GM19397 (cell line): ENCODE measurements around the gene SPATS2L.

Source experiments
- ATAC-seq: cut with Tn5 transposase; IDR thresholded peaks from one replicate; pipeline ENCODE4 v1.9.1; 2021; ENCODE audit warnings: mild to moderate bottlenecking, moderate library complexity; ENCODE audit not compliant: unreplicated experiment

Gene SPATS2L

GRCh38 chr2:200373973-200374416, 67.5 kb downstream of the SPATS2L start:
- ATAC-seq = peak; percentile 78

- peak; percentile 26 for ATAC-seq
These were observed 70.2 kb downstream of the SPATS2L start for GRCh38 chr2:200376513-200377354.

GRCh38 chr2:200377355-200378336, 71.2 kb downstream of the SPATS2L start:
- no peak for ATAC-seq

GRCh38 chr2:200378652-200379290, 72.3 kb downstream of the SPATS2L start:
- ATAC-seq = no peak

GRCh38 chr2:200379481-200380090, 73.1 kb downstream of the SPATS2L start:
- ATAC-seq = no peak

- no peak for ATAC-seq
These were observed 73.6 kb downstream of the SPATS2L start for GRCh38 chr2:200380091-200380561.

- no peak for ATAC-seq
These were observed 74.5 kb downstream of the SPATS2L start for GRCh38 chr2:200380833-200381542.

- no peak for ATAC-seq
These were observed 76.4 kb downstream of the SPATS2L start for GRCh38 chr2:200382874-200383273.

- no peak for ATAC-seq
These were observed 77.1 kb downstream of the SPATS2L start for GRCh38 chr2:200383380-200384110.

GRCh38 chr2:200385063-200385635, 78.7 kb downstream of the SPATS2L start:
- ATAC-seq = no peak

GRCh38 chr2:200393191-200393590, 86.7 kb downstream of the SPATS2L start:
- ATAC-seq = no peak

- ATAC-seq = no peak
These were observed 87.6 kb downstream of the SPATS2L start for GRCh38 chr2:200394045-200394444.

GRCh38 chr2:200396781-200397242, 90.3 kb downstream of the SPATS2L start:
- ATAC-seq = no peak

- ATAC-seq = no peak
These were observed 91.3 kb downstream of the SPATS2L start for GRCh38 chr2:200397785-200398184.

- no peak for ATAC-seq
These were observed 92.6 kb downstream of the SPATS2L start for GRCh38 chr2:200399046-200399445.

GRCh38 chr2:200399636-200400035, 93.1 kb downstream of the SPATS2L start:
- no peak for ATAC-seq

GRCh38 chr2:200403814-200404213, 97.3 kb downstream of the SPATS2L start:
- no peak for ATAC-seq

- ATAC-seq = no peak
These were observed 98.1 kb downstream of the SPATS2L start for GRCh38 chr2:200404615-200405014.
